ENCODE data around the gene PDPK1. TPM values are rescaled to one million over a fixed set of nuclear protein-coding genes. Genes with fewer than 3 reads are reported as not detected.
"Not testable (repeated sequence)": the region's sequence is repeated elsewhere in the genome, so short reads cannot be mapped to it uniquely, and the experiment has no call there.

Gene PDPK1
- polyA plus RNA-seq, 1 donor, result 30.2 TPM

DNA sequence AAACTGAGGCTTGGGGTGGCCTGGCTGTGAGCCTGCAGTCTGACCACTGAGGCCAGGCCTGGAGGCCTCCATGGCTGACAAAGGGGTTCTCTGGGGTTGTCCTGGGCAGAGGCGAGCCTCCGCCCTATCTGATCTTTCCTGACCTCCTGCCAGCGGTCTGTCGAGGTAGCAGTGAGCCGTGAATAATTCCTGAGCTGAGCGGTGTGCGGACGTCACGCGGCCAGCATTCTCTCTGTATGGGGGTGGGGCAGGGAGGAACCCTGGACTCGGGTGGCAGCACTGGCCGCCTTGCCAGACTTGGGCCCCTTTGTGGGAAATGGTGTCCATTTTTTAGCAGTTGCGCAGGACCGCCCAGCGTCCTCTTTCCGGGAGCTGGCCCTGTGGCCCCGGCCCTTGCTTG is 74.1 kb downstream of the PDPK1 start:
- DNase-seq (ENCODE audit: low read depth), result not testable (repeated sequence)

DNA sequence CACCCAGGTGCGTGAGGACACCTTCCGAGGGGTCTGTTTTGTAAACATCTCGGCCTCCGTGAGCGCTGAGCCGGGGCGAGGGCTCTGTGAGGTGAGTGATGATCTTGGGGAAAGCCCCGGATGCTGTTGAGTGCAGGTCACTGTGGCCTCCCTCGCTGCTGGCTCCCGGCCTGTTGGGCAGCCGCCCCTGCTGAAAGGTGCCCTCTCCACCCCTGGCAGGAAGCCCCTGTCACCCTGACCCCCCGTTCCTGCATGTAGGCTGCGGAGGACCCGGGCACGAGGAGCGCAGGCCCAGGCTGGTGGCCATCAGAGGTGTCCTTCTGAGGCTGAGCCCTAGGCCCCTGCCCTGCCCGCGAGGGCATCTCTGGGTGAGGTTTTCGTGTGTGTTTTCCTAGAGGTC is 75.4 kb downstream of the PDPK1 start:
- not testable (repeated sequence) for DNase-seq (ENCODE audit: low read depth)

DNA sequence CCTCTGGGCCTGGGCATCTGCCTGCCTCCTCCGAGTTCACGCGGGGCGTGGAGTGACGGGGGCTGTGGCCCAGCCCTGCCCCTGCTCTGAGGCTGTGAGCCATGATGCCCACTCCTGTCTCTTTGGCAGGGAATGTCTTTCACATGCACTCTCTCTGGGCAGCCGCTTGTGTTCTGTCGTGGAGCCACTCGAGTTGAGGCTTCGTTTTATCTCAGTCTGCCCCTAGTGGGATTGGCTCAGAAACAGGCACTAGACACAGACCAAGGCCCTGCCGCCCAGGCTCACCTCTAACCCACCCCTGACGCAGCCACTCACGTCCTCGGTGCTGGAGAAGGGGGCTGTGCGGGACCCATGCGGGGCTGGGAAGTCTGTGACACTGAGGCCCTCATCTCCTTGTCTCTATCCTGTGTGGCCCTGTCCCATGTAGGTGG is 77.0 kb downstream of the PDPK1 start:
- no peak for DNase-seq (ENCODE audit: low read depth)

DNA sequence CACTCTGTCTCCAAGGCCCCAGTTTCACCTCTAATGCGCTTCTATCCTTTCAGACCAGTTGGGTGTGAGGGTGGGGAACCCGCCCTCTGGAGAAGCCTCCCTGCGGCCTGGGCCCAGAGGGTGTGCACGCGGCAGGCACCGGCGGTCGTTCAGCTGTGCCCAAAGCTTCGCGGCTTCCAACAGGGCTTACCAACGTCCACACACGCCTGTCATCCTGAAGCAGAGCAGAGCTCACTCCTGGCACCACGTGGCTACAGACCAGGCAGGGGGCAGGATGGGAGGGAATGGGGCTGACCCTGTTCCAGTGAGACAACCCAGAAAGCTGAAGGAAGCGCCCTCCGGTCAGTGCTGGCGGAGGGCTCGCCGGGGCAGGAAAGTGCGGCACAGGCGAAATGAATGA is 81.1 kb downstream of the PDPK1 start:
- DNase-seq (ENCODE audit: low read depth), result not testable (repeated sequence)

DNA sequence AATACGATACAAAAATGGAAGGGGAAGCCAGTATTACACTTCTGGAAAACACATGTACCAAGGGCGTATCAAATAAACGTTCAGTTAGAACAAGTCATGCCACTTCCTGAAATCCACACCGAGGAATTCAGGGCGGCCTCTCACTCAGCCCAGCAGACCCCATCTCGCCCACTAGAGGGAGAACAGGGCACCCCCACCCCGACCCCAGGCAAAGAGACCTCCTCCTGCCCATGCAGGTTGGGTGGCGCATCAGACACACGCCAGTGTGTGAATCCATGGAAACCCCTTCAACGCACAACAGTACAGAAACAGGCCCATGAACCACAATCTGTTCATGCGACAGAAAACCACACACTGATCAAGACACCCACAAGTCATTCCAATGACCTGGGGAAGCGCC is 81.8 kb downstream of the PDPK1 start:
- not testable (repeated sequence) for DNase-seq (ENCODE audit: low read depth)

DNA sequence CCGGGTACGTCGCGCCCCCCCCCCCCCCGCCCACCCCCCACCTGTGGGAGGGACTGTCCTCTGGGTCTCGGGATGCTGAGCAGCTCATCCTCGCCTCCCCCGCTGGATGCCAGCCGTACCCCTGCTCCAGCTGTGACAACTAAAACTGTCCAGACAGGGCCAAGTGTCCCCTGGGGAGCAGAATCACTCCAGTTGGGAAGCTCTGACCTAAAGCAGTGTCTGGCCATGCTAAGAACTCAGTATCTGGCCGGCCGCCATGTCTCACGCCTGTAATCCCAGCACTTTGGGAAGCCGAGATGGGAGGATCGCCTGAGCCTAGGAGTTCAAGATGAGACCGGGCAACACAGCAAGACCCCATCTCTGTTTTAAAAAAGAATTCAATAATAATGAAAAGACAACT is 83.0 kb downstream of the PDPK1 start:
- DNase-seq (ENCODE audit: low read depth), result not testable (repeated sequence)

DNA sequence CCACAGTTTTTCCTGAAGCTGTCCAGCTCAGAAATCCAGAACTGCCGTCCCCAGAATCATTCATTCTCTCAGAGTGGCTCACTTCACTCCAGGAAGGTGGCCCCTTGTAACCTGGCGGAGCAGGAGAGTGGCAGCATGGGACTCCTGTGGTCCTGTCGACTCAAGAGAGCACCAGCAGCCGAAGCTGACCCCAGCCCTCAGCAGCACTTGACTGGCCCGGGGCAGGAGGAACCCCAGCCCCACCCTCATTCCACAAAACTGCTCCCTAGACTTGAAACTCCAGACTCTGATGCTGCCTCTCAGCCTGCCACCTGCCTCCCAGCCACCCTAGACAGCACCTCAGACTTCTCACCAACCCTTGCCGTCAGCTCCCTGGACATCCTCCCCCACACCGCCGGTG is 83.6 kb downstream of the PDPK1 start:
- DNase-seq (ENCODE audit: low read depth), result not testable (repeated sequence)

DNA sequence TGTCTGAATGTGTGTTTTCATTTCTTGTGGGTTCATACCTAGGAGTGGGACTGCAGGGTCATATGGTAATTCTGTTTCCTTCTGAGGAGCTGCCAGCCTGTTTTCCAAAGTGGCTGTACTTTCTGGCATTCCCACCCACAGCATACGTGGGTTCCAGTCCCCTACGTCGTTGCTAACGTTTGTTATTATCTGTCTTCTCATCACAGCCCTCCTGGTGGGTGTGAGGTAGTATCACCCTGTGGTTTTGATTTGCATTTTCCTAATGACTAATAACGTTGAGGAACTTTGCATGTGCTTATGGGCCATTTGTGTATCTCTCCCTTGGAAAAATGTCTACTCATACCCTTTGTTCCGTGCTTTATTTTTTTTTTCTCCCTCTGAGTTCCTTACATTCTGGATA is 89.3 kb downstream of the PDPK1 start:
- not testable (repeated sequence) for DNase-seq (ENCODE audit: low read depth)

DNA sequence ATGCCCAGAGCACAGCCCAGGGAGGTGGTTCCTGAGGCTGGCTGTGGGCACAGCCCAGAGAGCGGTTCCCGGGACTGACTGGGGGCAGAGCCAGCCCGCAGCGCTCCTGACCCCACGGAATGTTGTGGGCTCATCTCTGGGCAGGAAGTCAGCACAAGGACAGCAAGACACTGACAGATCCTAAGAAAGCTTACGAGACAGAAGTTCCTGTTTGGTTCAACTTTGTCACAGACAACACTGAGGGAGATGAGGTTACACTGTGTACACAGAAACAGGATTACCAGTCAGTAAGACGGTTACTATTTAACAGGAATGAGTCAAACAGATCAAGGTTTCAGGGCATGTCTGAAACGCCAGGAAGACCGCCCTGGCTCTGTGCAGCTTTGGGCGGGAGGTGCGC is 93.4 kb downstream of the PDPK1 start:
- DNase-seq (ENCODE audit: low read depth), result not testable (repeated sequence)

DNA sequence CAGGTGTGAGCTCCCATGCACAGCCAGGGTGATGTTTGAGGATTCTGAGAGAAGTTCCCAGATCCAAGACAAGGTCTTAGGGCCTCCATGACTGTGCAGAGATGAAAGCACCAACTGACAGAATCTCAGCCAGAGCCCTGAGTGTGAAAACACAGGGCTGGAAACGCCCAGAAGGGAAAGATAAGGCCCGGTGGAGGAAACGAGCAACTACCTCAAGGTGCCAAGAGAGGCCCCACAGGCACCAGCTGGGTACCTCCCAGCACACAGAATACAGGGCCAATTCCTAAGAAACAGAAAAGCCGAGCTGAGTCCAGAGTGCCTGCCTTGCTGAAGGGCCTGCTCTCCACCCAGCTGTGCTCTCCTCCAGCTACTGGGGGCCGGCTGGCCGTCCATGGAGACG is 94.5 kb downstream of the PDPK1 start:
- DNase-seq (ENCODE audit: low read depth), result not testable (repeated sequence)

DNA sequence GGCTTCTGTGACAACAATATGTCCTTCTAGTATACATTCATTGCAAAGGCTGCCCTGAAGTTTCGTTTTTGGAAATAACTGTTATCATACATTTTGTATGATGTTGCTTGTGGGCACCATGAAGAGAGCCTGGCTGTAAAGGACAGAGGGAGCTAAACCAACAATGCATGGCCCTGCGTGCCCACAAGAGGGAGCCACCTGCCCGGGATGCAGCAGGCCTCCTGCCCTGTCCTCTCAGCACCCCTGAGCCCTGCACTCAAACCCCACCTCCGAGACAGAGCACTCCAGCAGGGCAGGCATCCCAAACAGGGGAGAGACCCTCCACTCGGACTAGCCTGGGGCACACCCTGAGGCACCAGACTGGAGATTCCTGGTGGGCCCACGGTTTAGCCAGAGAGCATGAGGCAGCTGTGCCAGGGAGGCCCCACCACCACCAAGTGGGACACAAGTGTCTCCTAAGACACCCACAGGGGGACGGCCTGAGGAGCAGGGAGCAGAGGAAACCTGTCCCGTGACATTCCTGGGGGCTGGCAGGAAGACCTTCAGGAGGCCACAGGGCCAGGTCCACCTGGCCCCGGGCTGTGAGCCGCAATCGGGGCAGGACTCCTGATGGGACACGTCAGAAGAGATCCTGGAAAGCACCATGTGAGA is 101.4 kb downstream of the PDPK1 start:
- DNase-seq (ENCODE audit: low read depth), result not testable (repeated sequence)

DNA sequence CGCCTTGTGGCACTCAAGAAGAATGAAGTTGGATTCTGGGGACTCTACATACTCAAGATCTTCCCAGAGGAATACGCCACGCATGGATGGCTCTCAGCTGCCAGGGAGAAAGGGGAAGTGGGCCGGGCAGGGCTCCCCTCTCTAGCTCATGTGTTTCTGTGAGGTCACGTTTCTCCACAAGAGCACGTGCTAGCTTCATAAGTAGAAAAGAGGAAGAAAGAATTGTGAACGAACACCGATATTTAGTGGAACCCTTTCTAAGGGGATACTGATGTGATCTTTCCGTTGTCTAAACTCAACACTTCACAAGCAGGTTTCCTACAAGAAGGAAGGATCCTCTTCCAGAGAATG is 101.9 kb downstream of the PDPK1 start:
- DNase-seq (ENCODE audit: low read depth), result not testable (repeated sequence)

DNA sequence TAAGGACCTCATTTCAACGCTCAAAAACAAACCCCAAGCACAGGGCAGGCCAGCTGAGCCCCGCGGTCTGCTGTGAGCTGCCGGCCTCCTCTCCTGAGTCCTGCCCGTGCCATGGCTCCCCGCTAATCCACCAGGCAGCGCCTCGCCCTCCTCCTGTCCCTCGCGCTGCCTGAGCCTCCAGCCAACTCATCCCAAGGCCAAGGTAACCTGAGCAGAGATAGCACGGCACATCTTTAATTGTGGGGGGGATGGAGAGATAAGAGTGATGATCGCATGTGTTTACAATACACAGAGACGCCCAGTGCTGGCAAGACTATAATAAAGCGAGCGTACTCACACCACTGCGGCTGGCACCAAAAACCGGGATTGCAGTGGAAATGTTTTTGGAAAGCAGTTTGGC is 104.7 kb downstream of the PDPK1 start:
- not testable (repeated sequence) for DNase-seq (ENCODE audit: low read depth)

DNA sequence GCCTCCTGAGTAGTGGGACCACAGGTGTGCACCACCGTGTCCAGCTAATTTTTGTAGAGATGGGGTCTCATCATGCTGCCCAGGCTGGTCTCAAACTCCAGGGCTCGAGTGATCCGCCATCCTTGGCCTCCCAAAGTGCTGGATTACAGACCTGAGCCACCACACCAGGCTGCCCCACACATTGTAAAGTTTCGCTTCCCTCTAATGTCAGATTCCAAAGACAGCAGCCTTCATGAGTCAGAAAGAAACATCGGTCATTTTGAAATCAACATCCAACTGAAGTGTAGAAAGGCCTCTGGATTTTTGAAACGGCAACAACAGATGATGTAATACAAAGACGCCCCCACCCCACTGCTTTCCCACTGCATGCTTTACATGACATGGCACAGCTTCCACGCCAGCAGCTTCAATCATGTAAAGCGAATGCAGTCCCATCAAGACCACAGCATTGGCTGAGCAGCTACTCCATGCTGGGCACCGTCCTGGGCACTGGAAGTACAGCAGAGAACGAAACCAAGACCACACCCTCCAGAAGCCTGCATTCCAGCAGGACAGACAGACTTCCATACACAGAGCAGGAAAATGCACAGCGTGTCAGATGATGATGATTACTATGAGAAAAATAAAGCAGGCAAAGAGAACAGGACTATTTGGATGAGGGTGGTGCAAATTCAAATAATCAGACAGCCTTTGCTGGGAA is 107.1 kb downstream of the PDPK1 start:
- not testable (repeated sequence) for DNase-seq (ENCODE audit: low read depth)

DNA sequence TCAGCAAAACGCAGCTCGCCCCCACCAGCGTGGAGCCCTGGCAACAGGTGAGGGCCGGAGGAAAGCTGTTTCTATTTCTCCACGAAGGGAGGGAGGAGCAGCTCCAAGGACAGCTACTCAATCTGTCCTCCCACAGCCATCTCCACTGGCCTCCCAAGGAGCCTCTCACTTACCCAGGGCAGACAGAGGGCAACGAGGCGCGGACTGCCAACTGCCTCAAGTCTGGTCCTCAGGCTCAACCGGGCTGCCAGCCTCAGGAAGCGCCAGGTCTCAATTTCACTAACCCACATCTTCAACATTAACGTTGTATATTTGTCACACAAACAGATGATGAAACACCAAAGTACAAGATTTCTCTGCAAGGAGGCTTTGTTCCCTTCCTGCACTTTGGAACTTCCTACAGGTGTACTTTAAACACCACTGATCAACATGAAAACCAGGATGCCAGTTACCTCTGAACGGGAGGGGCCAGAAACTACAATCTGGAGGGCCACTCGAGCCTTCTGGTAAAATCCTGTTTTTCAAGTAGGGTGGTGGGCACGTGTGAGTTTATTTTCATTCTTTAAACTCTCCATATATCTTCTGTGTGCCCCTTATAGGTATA is 113.5 kb downstream of the PDPK1 start:
- DNase-seq (ENCODE audit: low read depth), result not testable (repeated sequence)

Other genes with a start within 250 kb of the PDPK1 start
- gene ABCA3, start 197.3 kb upstream of the PDPK1 start, polyA plus RNA-seq (ENCODE audit: insufficient read length), result 14.5 TPM
- 6.2 TPM for gene CCNF, start 108.6 kb upstream of the PDPK1 start, polyA plus RNA-seq (ENCODE audit: insufficient read length)
- 4.4 TPM for gene TEDC2, start 77.9 kb upstream of the PDPK1 start, polyA plus RNA-seq (ENCODE audit: insufficient read length)
- gene NTN3, start 66.7 kb upstream of the PDPK1 start, polyA plus RNA-seq (ENCODE audit: insufficient read length), result 3.6 TPM
- gene TBC1D24, start 62.9 kb upstream of the PDPK1 start, polyA plus RNA-seq (ENCODE audit: insufficient read length), result 25.1 TPM
- gene ATP6V0C, start 24.1 kb upstream of the PDPK1 start, polyA plus RNA-seq (ENCODE audit: insufficient read length), result 112 TPM
- gene AMDHD2, start 17.6 kb upstream of the PDPK1 start, polyA plus RNA-seq (ENCODE audit: insufficient read length), result 9.7 TPM
- 2.0 TPM for gene CEMP1, start 6.6 kb upstream of the PDPK1 start, polyA plus RNA-seq (ENCODE audit: insufficient read length)
- gene KCTD5, start 144.5 kb downstream of the PDPK1 start, polyA plus RNA-seq (ENCODE audit: insufficient read length), result 24.4 TPM
- 1.4 TPM for gene PRSS27, start 182.2 kb downstream of the PDPK1 start, polyA plus RNA-seq (ENCODE audit: insufficient read length)
- 485 TPM for gene SRRM2, start 214.6 kb downstream of the PDPK1 start, polyA plus RNA-seq (ENCODE audit: insufficient read length)
- gene ELOB, start 239.3 kb downstream of the PDPK1 start, polyA plus RNA-seq (ENCODE audit: insufficient read length), result 158 TPM
- not detected for gene PRSS33, start 249.5 kb downstream of the PDPK1 start, polyA plus RNA-seq (ENCODE audit: insufficient read length)